Measurements from ENCODE around the gene HSF4. TPM values are rescaled to one million over a fixed set of nuclear protein-coding genes. Genes with fewer than 3 reads are reported as not detected.

Gene HSF4
- total RNA-seq, 1 experiment from 2014 or later = 28.7 TPM

Small RNA genes within 50 kb of the gene (small RNA-seq; reads per million reads assigned to genes)
- gene MIR328 = 0.06 to 0.67 reads per million in 2 experiments

Other genes with a start within 250 kb of the HSF4 start
- not detected in 2 replicates for gene CDH16, start 245.9 kb upstream of the HSF4 start, total RNA-seq (2014; rRNA removed; shearing (Covaris generic))
- not detected in 2 replicates for gene RRAD, start 239.2 kb upstream of the HSF4 start, total RNA-seq (2014; rRNA removed; shearing (Covaris generic))
- 134 and 148 TPM in 2 replicates for gene CIAO2B, start 230.3 kb upstream of the HSF4 start, total RNA-seq (2014; rRNA removed; shearing (Covaris generic))
- 14.8 and 19.4 TPM in 2 replicates for gene CES2, start 229.2 kb upstream of the HSF4 start, total RNA-seq (2014; rRNA removed; shearing (Covaris generic))
- gene CES3, start 203.5 kb upstream of the HSF4 start, total RNA-seq (2014; rRNA removed; shearing (Covaris generic)) = 0.29 and 1.5 TPM in 2 replicates
- not detected in 2 replicates for gene CES4A, start 176.2 kb upstream of the HSF4 start, total RNA-seq (2014; rRNA removed; shearing (Covaris generic))
- gene CBFB, start 135.6 kb upstream of the HSF4 start, total RNA-seq (2014; rRNA removed; shearing (Covaris generic)) = 51.5 and 58.6 TPM in 2 replicates
- gene PHAF1, start 54.8 kb upstream of the HSF4 start, total RNA-seq (2014; rRNA removed; shearing (Covaris generic)) = 17.1 and 18.8 TPM in 2 replicates
- gene B3GNT9, start 13.7 kb upstream of the HSF4 start, total RNA-seq (2014; rRNA removed; shearing (Covaris generic)) = 0.92 and 2.0 TPM in 2 replicates
- gene TRADD, start 4.8 kb upstream of the HSF4 start, total RNA-seq (2014; rRNA removed; shearing (Covaris generic)) = 18.3 and 21.1 TPM in 2 replicates
- 5.1 and 6.4 TPM in 2 replicates for gene FBXL8, start 4.8 kb upstream of the HSF4 start, total RNA-seq (2014; rRNA removed; shearing (Covaris generic))
- 7.8 and 13.2 TPM in 2 replicates for gene NOL3, start 5.8 kb downstream of the HSF4 start, total RNA-seq (2014; rRNA removed; shearing (Covaris generic))
- gene MATCAP1, start 19.2 kb downstream of the HSF4 start, total RNA-seq (2014; rRNA removed; shearing (Covaris generic)) = 3.9 and 4.4 TPM in 2 replicates
- gene EXOC3L1, start 25.4 kb downstream of the HSF4 start, total RNA-seq (2014; rRNA removed; shearing (Covaris generic)) = not detected in 2 replicates
- gene E2F4, start 27.4 kb downstream of the HSF4 start, total RNA-seq (2014; rRNA removed; shearing (Covaris generic)) = 50.8 and 73.6 TPM in 2 replicates
- gene ELMO3, start 34.4 kb downstream of the HSF4 start, total RNA-seq (2014; rRNA removed; shearing (Covaris generic)) = 0.61 and 0.90 TPM in 2 replicates
- 60.7 and 75.5 TPM in 2 replicates for gene TMEM208, start 62.4 kb downstream of the HSF4 start, total RNA-seq (2014; rRNA removed; shearing (Covaris generic))
- gene FHOD1, start 82.7 kb downstream of the HSF4 start, total RNA-seq (2014; rRNA removed; shearing (Covaris generic)) = 10.5 and 11.3 TPM in 2 replicates
- gene SLC9A5, start 84.2 kb downstream of the HSF4 start, total RNA-seq (2014; rRNA removed; shearing (Covaris generic)) = 0.21 and 0.37 TPM in 2 replicates
- 10.5 and 12.9 TPM in 2 replicates for gene PLEKHG4, start 114.8 kb downstream of the HSF4 start, total RNA-seq (2014; rRNA removed; shearing (Covaris generic))
- 0.19 TPM in 1 of 2 replicates, not detected in the other for gene KCTD19, start 162.0 kb downstream of the HSF4 start, total RNA-seq (2014; rRNA removed; shearing (Covaris generic))
- 0.64 and 1.1 TPM in 2 replicates for gene LRRC36, start 162.1 kb downstream of the HSF4 start, total RNA-seq (2014; rRNA removed; shearing (Covaris generic))
- 0.16 and 0.55 TPM in 2 replicates for gene TPPP3, start 228.8 kb downstream of the HSF4 start, total RNA-seq (2014; rRNA removed; shearing (Covaris generic))

Measured in SK-MEL-5 (cell line).